Pancreas (tissue), 10 donors: ENCODE measurements around the gene RGS11. TPM values are rescaled to one million over a fixed set of nuclear protein-coding genes. Genes with fewer than 3 reads are reported as not detected.

Source experiments
- ATAC-seq, 4 donors: fragments of 200-7000 bp; cut with Tn5 transposase; one replicate each; pipeline versions ENCODE4 v1.8.0 to v1.9.1; 2020; ENCODE audit warnings: mild to moderate bottlenecking in 4 of 4, moderate library complexity in 4 of 4
- DNase-seq, 6 donors: peaks; one replicate each; pipeline ENCODE4 v3.0.0-alpha.2; 2020
- FAIRE-seq: peaks from 2 replicates; lab custom pipeline; 2012; peaks lifted over from hg19 to GRCh38; lab: Jason Lieb, UNC
- H3K27ac ChIP-seq, 4 donors: fragments of 200-600 bp; sonication (generic); 1 replicate in 3 of 4; 2 replicates in 1 of 4; pipeline versions ENCODE4 v1.5.0 to v1.8.0; 2020
- H3K27me3 ChIP-seq, 4 donors: fragments of 200-600 bp; one replicate each; pipeline ENCODE4 v1.8.0; 2021
- H3K36me3 ChIP-seq, 3 donors: fragments of 200-600 bp; sonication (generic) in 1 of 3; one replicate each; pipeline versions ENCODE4 v1.5.0 to v1.8.0; 2020 to 2021
- H3K4me1 ChIP-seq, 3 donors: fragments of 200-600 bp; one replicate each; pipeline ENCODE4 v1.8.0; 2021
- H3K4me3 ChIP-seq, 4 donors: fragments of 200-600 bp; sonication (generic) in 2 of 4; one replicate each; pipeline versions ENCODE4 v1.5.0 to v1.8.0; 2020 to 2021
- H3K9me3 ChIP-seq, 4 donors: fragments of 200-600 bp; one replicate each; pipeline ENCODE4 v1.8.0; 2021
- WGBS, 2 donors: extraction: QIAGEN DNeasy Blood & Tissue Kit; methylation state at CpG; one replicate each; pipeline ENCODE4 v1.1.7; 2013; 5-methylcytosine and 5-hydroxymethylcytosine counted together
- intact Hi-C, 3 donors: fragments of 100-400 bp; cut with DNase I; formaldehyde crosslinking; loops; one replicate each; pipeline versions ENCODE4 v1.11.1 to v1.14.2; 2022
- polyA plus RNA-seq, 2 donors: library from polyadenylated mRNA; stranded (reverse); fragments of 200-250 nt; gene quantifications; one replicate each; pipeline ENCODE4 v1.2.3, GENCODE V29; 2013
- total RNA-seq, 6 donors: library from RNA; stranded (reverse); fragmentation: NEBNext Ultra II Directional in 4 of 6; extraction: Animal tissue kit (Norgen Biotek cat#: 25700) in 4 of 6; gene quantifications; one replicate each; pipeline versions ENCODE4 v1.2.1 to v1.2.4, GENCODE V29; 2021 to 2023
- TF ChIP-seq, protein P1 (sequence below), 4 donors: fragments of 200-600 bp; sonication (generic) in 3 of 4; IDR thresholded peaks; one replicate each; pipeline versions ENCODE4 v1.5.0 to v1.8.0; 2021; ENCODE audit warnings: antibody characterized with exemption in 4 of 4
- donor health status: healthy with polysubstance abuse.
- donor health status: DM: no; HTN: no; CAD: no; lungs with moderate emphysema.
- donor health status: DM: no; HTN: no; CAD: no.
- donor health status: control.
- donor health status: control.
- donor health status: Bipolar disorder and iron deficiency.
- donor health status: DM: yes; HTN: yes; CAD: no.
- donor health status: DM: no; HTN: no; CAD: no.
- donor health status: DM: no; HTN: no; CAD: no.
- donor health status: DM: yes; HTN: yes; CAD: no.

The RGS11 gene
- total and polyA plus RNA-seq, 8 donors, result 4.5 to 47.2 (median 8.1) TPM

- ATAC-seq (no peak), FAIRE-seq (no peak), DNase-seq (peak in 2 of 6 donors; percentile 31 to 35)
- peaks cover 0 to 7% (median 6%) of the 10 kb centered on the region in 3 donors for H3K4me1 ChIP-seq
- peak overlapping the region in 2 of 4 donors; percentile 72 to 77 for H3K27ac ChIP-seq
- no peaks in the 10 kb centered on the region for H3K27me3 ChIP-seq
- 33 to 58% methylated on average over 7 of the region's 7 CpGs for WGBS, 2 donors
- no peaks in the 10 kb centered on the region for H3K9me3 ChIP-seq
- no peaks in the 10 kb centered on the region for H3K36me3 ChIP-seq
- TF ChIP-seq, protein P1, sequence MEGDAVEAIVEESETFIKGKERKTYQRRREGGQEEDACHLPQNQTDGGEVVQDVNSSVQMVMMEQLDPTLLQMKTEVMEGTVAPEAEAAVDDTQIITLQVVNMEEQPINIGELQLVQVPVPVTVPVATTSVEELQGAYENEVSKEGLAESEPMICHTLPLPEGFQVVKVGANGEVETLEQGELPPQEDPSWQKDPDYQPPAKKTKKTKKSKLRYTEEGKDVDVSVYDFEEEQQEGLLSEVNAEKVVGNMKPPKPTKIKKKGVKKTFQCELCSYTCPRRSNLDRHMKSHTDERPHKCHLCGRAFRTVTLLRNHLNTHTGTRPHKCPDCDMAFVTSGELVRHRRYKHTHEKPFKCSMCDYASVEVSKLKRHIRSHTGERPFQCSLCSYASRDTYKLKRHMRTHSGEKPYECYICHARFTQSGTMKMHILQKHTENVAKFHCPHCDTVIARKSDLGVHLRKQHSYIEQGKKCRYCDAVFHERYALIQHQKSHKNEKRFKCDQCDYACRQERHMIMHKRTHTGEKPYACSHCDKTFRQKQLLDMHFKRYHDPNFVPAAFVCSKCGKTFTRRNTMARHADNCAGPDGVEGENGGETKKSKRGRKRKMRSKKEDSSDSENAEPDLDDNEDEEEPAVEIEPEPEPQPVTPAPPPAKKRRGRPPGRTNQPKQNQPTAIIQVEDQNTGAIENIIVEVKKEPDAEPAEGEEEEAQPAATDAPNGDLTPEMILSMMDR (IDR thresholded peaks at IDR 0.05), result no peak
- intact Hi-C loops, result loop anchor here in 1 of 3 donors (5.0 kb wide), 1 partner anchor 52 kb away; the partner anchor contains the start of gene LUC7L
- peak overlapping the region in 3 of 4 donors; percentile 30 to 65 (median 37) for H3K4me3 ChIP-seq
Measured at GRCh38 chr16:279531-279930, 3.8 kb upstream of the RGS11 start.

DNA sequence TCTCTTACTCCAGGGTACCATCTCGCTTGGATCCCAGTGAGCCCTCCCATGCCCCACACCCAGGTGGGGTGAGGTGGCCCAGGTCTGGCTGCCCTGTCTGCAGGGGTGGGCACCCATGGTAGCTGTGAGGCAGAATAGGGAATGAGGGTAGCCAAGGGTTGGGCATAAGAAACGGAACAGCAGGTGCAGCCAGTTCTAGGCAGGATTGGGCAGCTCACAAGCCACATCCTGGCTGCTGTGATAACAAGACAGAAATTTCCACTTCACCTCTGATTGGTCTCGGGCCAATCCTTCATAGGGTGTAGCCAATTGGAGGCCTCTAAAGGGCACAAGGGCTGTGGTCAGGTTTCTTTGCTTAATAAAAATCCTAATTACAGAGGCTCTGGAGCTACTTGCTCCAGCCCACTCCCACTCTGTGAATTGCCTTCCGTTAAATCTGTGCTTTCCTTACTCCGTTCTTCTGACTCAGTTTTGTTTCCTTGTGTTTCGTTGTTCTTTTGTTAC lies 3.2 kb upstream of the RGS11 start:
- 25 to 33% methylated on average over 6 of the region's 6 CpGs for WGBS, 2 donors
- H3K27ac ChIP-seq, result peak overlapping the region in 2 of 4 donors; percentile 72 to 77
- peaks cover 0 to 8% (median 6%) of the 10 kb centered on the region in 3 donors for H3K4me1 ChIP-seq
- DNase-seq (peak; percentile 53 to 86 (median 78)), ATAC-seq (peak; percentile 51 to 76 (median 65)), FAIRE-seq (no peak)
- no peaks in the 10 kb centered on the region for H3K36me3 ChIP-seq
- intact Hi-C loops, result loop anchor here in 1 of 3 donors (5.0 kb wide), 1 partner anchor 52 kb away; the partner anchor contains the start of gene LUC7L
- H3K4me3 ChIP-seq, result peak overlapping the region in 1 of 4 donors; percentile 65
- H3K27me3 ChIP-seq, result no peaks in the 10 kb centered on the region
- TF ChIP-seq, protein P1 (IDR thresholded peaks at IDR 0.05), result no peak
- no peaks in the 10 kb centered on the region for H3K9me3 ChIP-seq

DNA sequence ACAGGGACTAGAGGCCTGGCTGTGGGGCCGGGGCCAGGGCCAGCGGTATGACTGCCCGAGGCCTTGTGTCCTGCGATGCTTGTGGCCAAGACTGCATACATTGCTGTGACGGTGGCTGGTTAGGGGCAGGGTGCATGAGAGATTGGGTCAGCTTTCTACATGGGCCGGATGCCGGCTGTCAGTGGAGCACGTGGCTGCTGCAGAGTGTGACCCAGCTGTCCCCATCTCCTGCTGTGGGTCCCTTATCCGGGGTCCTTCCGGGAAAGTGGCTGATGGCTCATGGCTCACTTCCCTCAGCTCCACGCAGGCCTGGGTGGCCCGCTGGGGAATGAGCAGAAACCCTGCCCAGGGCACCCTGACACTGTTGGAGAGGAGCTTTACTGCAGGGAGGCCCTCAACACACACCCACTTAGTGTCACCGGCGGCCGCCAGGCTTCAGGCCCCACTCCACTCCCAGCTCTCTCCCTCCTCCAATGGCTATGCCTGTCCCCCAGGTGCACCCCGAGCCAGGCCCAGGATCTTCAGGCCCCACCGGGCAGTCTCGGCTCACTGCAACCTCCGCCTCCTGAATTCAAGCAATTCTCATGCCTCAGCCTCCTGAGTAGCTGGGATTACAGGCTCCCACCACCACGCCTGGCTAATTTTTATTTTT lies 808 bp upstream of the RGS11 start:
- ATAC-seq, result peak in 1 of 4 donors; percentile 4

DNA sequence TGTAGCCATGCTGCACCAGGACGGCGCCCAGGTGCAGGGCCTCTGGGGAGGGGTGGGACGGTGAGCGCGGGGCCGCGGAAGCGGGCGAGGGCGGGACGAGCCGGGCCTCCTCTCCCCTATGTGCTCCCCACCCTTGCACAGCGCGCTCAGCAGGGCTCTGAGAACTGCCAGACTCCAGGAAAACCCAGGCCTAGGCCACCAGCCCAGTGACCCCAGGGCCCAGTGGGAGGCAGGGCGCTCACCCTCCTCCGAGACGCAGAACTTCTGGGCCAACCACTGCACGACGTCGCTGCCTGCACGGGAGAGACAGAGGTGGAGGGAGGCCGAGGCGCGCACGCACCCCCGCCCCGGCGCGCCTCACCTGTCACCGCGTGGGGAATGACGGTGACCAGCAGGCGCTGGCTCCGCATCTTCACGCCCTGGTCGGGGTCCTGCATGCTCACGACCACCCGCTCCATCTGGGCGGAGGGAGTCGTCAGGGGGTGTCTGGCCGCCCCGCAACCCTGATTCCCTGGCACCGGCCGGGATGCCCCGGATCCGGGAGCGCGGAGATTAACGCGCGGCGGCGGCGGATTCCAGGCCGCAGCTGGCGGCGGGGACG lies 603 bp downstream of the RGS11 start:
- peaks cover 0 to 8% (median 6%) of the 10 kb centered on the region in 3 donors for H3K4me1 ChIP-seq
- peak overlapping the region in 2 of 4 donors; percentile 36 to 53 for H3K4me3 ChIP-seq
- H3K9me3 ChIP-seq, result no peaks in the 10 kb centered on the region
- peak; percentile 6 to 28 (median 18) for ATAC-seq
- intact Hi-C loops, result loop anchor here in 1 of 3 donors (5.0 kb wide), 1 partner anchor 48 kb away; the partner anchor contains the start of gene LUC7L
- no peak overlapping the region for H3K27ac ChIP-seq
- FAIRE-seq, result no peak
- peak in 4 of 6 donors; percentile 29 to 83 (median 58) for DNase-seq
- no peaks in the 10 kb centered on the region for H3K36me3 ChIP-seq
- no peaks in the 10 kb centered on the region for H3K27me3 ChIP-seq
- WGBS, 2 donors, result 1 to 2% methylated on average over 29 to 58 of the region's 58 CpGs
- TF ChIP-seq, protein P1 (IDR thresholded peaks at IDR 0.05), result no peak

More for the DNA sequence above, 808 bp upstream of the RGS11 start:
- DNase-seq, result peak in 3 of 6 donors; percentile 54 to 72 (median 56)
- H3K4me3 ChIP-seq, result no peak overlapping the region
- H3K27me3 ChIP-seq, result no peaks in the 10 kb centered on the region
- WGBS, 2 donors, result 62 to 71% methylated on average over 20 of the region's 20 CpGs
- no peaks in the 10 kb centered on the region for H3K9me3 ChIP-seq
- FAIRE-seq, result no peak
- H3K4me1 ChIP-seq, result peaks cover 0 to 8% (median 6%) of the 10 kb centered on the region in 3 donors
- no peaks in the 10 kb centered on the region for H3K36me3 ChIP-seq
- TF ChIP-seq, protein P1 (IDR thresholded peaks at IDR 0.05), result no peak
- intact Hi-C loops, result loop anchor here in 1 of 3 donors (5.0 kb wide), 1 partner anchor 49 kb away; the partner anchor contains the start of gene LUC7L
- H3K27ac ChIP-seq, result no peak overlapping the region
